Stimulated activated CD4-positive, alpha-beta T cell treated with anti-CD3 and anti-CD28 coated beads, Interleukin-4, amount 100 ng/mL, for 4 hours (primary cell): ENCODE results near the gene INF2.

Experiments used
- DNase-seq, 2 experiments: peaks; one replicate each; pipeline ENCODE4 v3.0.0-alpha.2; 2020

Gene INF2

GRCh38 chr14:104755621-104756020 lies 66.2 kb downstream of the INF2 start:
- no peak for DNase-seq

- DNase-seq = no peak
Observed at GRCh38 chr14:104756477-104757237, 67.2 kb downstream of the INF2 start.

GRCh38 chr14:104757238-104757585 lies 67.8 kb downstream of the INF2 start:
- no peak for DNase-seq

DNA sequence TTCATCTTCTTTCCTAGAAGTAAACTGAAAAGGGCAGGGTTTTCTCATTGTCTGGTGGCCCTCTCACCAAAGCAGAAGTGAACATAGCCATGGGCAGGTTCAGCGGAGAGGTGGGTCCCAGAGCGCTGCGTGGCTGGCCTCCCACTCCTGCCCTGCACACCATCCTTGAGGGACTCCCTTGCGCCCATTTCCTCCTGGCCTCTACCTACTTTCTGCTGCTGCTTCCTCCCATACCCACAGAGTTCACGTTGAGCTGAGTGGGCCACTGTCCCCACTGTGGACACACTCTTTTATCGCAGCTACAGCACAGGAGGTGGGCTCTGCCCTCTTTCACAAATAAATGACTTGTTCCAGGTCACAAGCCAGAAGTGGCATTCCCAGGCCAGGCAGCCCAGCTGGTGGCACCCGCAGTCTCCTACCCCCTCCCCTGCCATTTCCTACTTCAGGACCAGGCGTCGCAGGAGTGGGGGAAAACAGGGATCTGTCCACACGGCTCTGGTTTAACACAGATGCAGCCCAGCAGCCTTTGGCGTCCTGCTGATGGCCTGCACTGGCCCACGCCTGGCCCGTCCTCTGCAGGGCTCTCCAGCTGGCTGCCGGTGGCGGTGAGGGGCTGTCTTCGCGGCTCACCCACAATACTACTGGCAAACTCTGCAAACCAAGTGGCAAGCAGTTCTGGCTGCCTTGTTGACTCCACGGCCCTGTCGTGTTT lies 68.4 kb downstream of the INF2 start:
- DNase-seq = no peak

DNA sequence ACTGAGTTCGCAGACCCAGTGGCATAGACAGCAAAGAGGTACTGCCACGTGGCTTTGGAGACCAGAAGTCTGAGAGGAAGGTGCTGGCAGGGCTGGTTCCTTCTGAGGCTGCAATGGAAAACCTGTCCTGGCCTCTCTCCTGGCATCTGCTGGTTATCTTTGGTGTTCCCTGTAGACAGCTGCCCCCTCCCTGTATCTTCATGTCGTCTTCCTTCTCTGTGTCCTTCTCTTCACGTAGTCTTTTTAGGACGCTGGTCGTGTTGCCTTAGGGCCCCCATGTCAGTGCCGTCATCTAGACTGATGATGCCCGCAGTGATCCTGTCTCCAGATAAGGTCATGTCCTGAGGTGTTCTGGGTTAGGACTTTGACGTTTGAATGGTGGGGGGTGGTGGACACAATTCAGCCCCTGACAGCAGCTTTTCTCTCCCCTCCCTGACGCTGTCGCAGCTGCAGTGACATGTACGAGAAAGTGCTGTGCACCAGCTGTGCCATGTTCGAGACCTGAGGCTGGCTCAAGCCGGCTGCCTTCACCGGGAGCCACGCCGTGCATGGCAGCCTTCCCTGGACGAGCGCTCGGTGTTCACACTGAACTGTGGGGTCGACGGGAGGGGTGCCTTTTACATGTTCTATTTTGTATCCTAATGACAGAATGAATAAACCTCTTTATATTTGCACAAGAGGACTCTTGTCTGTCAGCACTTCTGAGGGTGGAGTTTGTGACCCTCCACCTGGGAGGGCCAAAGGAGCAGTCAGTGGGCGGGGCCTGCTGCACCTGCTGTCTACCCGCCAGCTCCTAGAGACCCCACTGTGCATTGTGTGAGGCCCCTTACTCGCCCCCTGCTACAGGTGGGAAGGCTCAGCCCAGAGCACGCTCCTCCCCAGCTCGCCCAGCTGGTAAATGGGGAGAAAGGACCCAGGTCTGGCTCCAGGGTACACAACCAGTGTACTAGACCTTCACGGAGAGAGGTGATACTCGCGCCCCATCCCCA lies 69.9 kb downstream of the INF2 start:
- DNase-seq = no peak

DNA sequence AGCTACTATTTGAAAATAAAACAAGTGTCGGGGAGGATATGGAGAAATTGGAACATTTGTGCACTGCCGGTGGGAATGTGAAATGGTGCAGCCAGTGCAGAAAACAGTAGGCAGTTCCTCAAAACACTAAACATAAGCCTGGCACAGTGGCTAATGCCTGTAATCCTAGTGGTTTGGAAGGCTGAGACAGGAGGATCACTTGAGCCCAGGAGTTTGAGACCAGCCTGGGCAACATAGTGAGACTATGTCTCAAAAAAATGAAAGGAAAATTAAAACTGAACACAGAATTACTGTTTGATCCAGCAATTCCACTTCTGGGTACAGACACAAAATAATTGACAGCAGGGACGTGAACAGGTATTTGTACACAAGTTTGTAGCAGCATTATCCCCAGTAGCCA lies 76.1 kb downstream of the INF2 start:
- DNase-seq = no peak

- no peak for DNase-seq
Observed at GRCh38 chr14:104766256-104766862, 76.9 kb downstream of the INF2 start.

DNA sequence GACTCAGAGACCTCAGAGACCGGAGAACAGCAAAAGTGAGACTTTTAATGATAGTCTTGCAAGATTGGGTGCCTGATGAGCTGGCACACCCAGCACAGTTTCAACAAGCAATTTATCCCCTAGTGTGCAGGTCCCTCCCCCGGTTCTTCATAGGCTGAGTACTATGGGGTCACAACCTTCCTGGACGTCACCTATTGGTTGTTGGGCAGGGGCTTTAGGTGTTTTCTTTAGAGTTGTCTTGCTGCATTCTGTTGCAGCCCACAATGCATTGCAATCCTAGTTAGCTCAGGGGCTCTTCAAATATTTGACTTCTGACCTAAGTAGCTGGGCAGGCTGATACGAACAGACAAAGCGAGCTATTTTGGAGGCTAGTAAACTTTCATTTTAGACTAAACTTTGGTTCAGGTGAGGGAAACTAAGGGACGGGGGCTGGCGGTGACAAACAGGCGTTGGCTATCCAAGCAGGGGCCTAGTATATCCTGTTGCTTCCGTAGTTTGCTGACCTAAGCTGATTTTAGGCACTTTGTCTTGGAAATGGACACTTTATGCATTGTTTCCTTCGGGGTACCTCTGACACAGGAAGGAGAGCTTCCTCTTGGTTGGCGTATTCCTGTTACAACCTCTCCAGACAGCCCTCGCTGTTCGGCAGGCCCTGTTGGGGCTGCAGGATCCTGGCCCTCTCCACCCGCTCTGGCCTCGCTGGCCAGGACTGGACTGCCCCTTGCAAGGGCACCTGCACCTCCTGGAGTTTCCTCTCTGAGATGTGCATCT lies 77.6 kb downstream of the INF2 start:
- no peak for DNase-seq

- DNase-seq = no peak
Observed at GRCh38 chr14:104767634-104767918, 78.2 kb downstream of the INF2 start.

DNA sequence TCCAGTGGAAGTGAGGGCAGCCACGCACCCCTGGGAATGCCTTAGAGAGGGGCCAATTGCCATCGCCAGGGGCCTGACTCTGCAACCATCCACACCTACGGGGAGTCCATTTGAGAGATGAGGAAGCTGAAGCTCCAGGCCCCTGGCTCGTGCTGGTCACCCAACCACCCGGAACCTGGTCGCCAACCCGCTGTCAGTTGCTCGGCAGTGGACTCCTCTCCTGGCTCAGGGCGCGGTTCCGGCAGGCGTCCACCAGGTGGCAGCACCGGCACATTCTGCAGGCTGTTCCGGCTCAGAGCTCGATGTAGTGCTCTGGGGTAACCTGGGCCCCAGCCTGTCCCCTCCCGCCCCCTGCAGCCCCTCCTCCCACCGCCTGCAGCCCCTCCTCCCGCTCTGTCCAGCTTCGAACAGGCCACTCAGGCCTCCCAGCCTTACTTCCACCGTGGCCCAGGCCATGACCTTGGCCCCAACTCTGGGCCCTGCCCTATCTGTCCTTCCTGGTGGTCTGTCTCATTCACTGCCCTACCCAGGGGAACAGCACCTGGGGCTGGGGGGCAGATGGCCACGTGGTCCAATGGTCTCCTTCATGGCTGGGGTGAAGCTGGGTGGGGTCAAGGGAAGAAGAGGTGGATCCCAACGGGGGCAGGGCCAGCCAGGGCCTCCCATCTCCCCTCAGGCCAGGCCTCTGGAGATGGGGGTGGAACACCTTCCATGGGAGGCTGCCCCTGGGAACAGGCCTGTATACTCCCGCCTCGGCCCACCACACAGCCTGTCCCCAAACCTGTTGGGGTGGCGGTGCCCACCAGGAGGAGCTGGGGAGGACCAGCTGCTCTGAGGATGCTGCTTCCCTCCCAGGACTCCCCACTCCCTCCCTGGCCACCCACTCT lies 79.3 kb downstream of the INF2 start:
- peak; percentile 84 to 92 for DNase-seq

DNA sequence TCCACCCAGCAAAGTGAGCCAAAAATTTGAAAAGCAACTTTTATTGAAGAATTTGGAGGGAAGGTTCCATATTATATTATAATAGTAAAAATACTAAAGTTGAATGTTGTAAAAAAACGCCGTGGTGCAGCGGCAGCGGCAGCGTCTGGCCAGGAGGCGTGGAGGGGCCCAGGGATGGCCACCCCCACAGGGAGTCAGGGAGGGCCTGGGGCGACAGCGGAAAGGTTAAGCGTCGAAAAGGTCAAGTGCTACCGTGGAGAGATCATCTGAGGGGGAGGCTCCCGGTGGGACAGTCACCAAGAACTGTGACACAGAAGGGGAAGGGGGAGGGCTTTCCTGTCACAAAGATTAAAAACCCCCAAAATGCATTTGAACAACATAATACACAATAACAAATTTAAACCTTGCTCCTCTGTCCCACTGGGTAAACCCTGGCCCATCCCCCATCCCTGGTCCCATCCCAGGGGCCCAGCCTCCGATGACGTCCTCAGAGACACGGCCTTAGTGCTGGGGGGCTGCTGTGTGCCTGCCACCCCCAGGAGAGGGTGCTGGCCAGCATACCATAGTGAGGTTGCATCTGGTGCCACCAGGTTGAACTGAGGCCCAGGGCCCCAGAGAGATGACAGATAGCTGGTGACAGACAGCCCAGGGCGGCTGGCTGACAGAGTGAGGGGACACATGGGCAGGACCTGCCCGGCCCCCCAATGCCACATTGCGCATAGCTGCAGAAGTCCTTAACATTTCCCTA lies 80.1 kb downstream of the INF2 start:
- no peak for DNase-seq

DNA sequence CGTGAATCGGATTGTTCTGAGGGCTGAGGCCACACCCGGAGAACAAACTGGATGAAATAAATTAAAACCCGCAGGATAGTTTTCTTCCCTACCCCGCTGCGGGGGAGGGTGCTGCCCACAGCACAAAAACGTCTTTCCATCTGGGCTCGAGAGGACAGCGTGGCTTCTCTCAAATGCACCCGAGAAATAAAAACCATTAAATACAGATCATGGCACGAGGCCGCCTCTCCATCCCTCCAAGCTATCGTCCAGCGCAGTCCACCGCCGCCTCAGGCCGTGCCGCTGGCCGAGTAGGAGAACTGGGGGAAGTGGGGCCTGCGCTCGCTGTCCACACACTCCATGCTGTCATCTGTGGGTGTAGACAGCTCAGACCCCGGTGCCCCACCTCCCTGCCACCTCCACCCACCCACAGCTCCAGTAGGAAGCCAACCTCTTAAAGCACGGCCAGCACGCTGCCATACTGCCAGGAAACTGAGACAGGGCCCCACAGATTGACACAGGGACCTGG lies 80.7 kb downstream of the INF2 start:
- DNase-seq = no peak

- DNase-seq = no peak
Observed at GRCh38 chr14:104770851-104771272, 81.4 kb downstream of the INF2 start.

- DNase-seq = no peak
Observed at GRCh38 chr14:104771374-104771773, 82.0 kb downstream of the INF2 start.
